Lung (tissue), 12 donors: Measurements from ENCODE around the gene FAM83F. TPM values are rescaled to one million over a fixed set of nuclear protein-coding genes. Genes with fewer than 3 reads are reported as not detected.
"Not testable (repeated sequence)": the region's sequence is repeated elsewhere in the genome, so short reads cannot be mapped to it uniquely, and the experiment has no call there.

Source experiments
- ATAC-seq: fragments of 200-7000 bp; cut with Tn5 transposase; one replicate; pipeline ENCODE4 v1.9.1; 2020; ENCODE audit warnings: moderate number of reproducible peaks; ENCODE audit not compliant: insufficient read depth, low FRiP score
- DNase-seq, 3 donors: peaks; one replicate each; pipeline ENCODE4 v3.0.0-alpha.2; 2013 to 2017
- H3K27ac ChIP-seq, 2 donors: one replicate each; pipeline ENCODE4 v1.5.1; 2013; ENCODE audit warnings: mild to moderate bottlenecking in 2 of 2, moderate library complexity in 2 of 2, control low read depth in 1 of 2, inconsistent platforms in 1 of 2, low read depth in 1 of 2, low read length in 1 of 2
- H3K27me3 ChIP-seq, 3 donors: one replicate each; pipeline ENCODE4 v1.5.1; 2013; ENCODE audit warnings: low read length in 2 of 3; ENCODE audit not compliant: control insufficient read depth in 3 of 3, insufficient read depth in 3 of 3
- H3K36me3 ChIP-seq, 4 donors: one replicate each; pipeline ENCODE4 v1.5.1; 2013; ENCODE audit warnings: low read length in 4 of 4, mild to moderate bottlenecking in 1 of 4, moderate library complexity in 1 of 4; ENCODE audit not compliant: control insufficient read depth in 4 of 4, insufficient read depth in 4 of 4
- H3K4me1 ChIP-seq, 5 donors: one replicate each; pipeline ENCODE4 v1.5.1; 2013; ENCODE audit warnings: low read length in 5 of 5, mild to moderate bottlenecking in 2 of 5, moderate library complexity in 1 of 5; ENCODE audit not compliant: control insufficient read depth in 5 of 5, insufficient read depth in 5 of 5
- H3K4me3 ChIP-seq: one replicate; pipeline ENCODE4 v1.5.1; 2013; ENCODE audit warnings: mild to moderate bottlenecking, control low read depth, moderate library complexity
- H3K9ac ChIP-seq, 2 donors: one replicate each; pipeline ENCODE4 v1.5.1; 2013; ENCODE audit warnings: low read length in 2 of 2, control low read depth in 1 of 2; ENCODE audit not compliant: insufficient read depth in 1 of 2
- H3K9me3 ChIP-seq, 4 donors: one replicate each; pipeline ENCODE4 v1.5.1; 2013; ENCODE audit warnings: low read length in 3 of 4, mild to moderate bottlenecking in 1 of 4, moderate library complexity in 1 of 4; ENCODE audit not compliant: control insufficient read depth in 4 of 4, insufficient read depth in 3 of 4
- WGBS, 2 donors: extraction: QIAGEN DNeasy Blood & Tissue Kit; methylation state at CpG; one replicate each; pipeline ENCODE4 v1.1.7; 2013; 5-methylcytosine and 5-hydroxymethylcytosine counted together
- polyA plus RNA-seq, 2 donors: library from polyadenylated mRNA; stranded (reverse); fragments of 200-250 nt; gene quantifications; one replicate each; pipeline ENCODE4 v1.2.1, GENCODE V29; 2013
- total RNA-seq, 2 donors: library from RNA; depleted of rRNA in 1 of 2; stranded (reverse); fragments of >200 nt in 1 of 2; gene quantifications; one replicate each; pipeline ENCODE4 v1.2.1, GENCODE V29; 2014 to 2021
- TF ChIP-seq, protein P1 (sequence below): IDR thresholded peaks from 2 replicates; pipeline ENCODE4 v1.5.1; 2012; ENCODE audit warnings: mild to moderate bottlenecking; ENCODE audit errors: control extremely low read depth, extremely low read depth
- donor health status: control.
- donor health status: control.
- donor health status: Bipolar disorder and iron deficiency.
- donor health status: healthy.
- donor health status: DM: yes; HTN: yes; CAD: no.

The FAM83F gene
- total and polyA plus RNA-seq, 4 donors = 0.53 to 3.0 (median 0.94) TPM

DNA sequence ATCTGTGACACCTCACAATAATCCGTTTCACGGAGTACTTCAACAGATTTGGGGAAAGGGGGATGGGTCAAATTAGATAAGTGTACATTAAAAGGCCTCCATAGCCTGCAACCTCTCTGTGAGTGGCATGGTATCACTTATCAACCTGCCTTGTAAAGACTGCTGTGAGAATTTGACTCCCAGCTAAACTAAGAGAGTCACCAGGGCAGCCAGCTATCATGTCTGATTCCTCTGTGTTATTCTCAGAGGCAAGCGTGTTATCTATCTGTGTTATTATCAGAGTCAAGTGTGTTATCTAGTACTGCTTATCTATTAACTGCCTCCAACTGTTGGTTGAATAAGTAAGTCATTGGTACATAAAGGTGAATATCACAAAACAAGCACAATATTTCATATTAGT, 4.1 kb upstream of the FAM83F start:
- WGBS, 2 donors = 90 to 91% methylated on average over 3 of the region's 3 CpGs

DNA sequence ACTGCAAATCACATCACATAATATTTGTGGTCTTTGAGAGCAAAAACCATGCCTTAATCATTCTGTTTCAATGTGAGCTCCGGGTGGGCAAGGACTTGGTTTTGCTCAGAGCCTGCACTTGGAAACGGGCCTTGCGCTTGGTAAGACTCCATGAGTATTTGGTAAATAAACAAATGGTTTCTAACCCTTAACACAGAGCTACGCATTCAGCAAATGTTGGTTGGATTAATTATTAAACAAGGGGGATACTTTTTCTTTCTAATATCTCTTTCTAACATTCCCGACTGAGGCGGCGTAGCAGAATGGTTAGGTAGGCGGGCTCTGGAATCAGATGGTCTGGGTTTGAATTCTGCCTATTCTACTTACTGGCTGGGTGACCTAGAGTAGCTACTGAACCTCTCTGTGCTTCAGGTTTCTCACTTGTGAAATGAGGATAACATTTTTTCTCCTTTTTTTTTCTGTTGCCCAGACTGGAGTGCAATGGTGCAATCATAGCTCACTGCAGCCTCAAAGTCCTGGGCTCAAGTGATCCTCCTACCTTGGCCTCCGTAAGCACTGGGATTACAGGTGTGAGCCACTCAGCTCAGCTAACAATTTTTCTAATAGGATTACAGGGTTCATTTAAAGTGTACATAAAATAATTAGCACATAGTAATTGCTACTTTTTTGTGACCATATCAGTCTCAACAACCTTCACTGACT, 3.4 kb upstream of the FAM83F start:
- no peaks in the 10 kb centered on the region for H3K36me3 ChIP-seq
- H3K4me3 ChIP-seq = no peak overlapping the region
- H3K27ac ChIP-seq = no peak overlapping the region
- TF ChIP-seq, protein P1, sequence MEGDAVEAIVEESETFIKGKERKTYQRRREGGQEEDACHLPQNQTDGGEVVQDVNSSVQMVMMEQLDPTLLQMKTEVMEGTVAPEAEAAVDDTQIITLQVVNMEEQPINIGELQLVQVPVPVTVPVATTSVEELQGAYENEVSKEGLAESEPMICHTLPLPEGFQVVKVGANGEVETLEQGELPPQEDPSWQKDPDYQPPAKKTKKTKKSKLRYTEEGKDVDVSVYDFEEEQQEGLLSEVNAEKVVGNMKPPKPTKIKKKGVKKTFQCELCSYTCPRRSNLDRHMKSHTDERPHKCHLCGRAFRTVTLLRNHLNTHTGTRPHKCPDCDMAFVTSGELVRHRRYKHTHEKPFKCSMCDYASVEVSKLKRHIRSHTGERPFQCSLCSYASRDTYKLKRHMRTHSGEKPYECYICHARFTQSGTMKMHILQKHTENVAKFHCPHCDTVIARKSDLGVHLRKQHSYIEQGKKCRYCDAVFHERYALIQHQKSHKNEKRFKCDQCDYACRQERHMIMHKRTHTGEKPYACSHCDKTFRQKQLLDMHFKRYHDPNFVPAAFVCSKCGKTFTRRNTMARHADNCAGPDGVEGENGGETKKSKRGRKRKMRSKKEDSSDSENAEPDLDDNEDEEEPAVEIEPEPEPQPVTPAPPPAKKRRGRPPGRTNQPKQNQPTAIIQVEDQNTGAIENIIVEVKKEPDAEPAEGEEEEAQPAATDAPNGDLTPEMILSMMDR = no peak
- ATAC-seq (no peak), DNase-seq (no peak)
- no peaks in the 10 kb centered on the region for H3K9me3 ChIP-seq
- 80 to 83% methylated on average over 9 of the region's 9 CpGs for WGBS, 2 donors
- H3K27me3 ChIP-seq = peaks cover 0 to 70% (median 36%) of the 10 kb centered on the region in 3 donors
- H3K4me1 ChIP-seq = peaks cover 0 to 6% (median 0%) of the 10 kb centered on the region in 5 donors
- H3K9ac ChIP-seq = no peak overlapping the region

More for the DNA sequence above, 4.1 kb upstream of the FAM83F start:
- Histone ChIP-seq H3K27me3 (peaks cover 0 to 65% (median 34%) of the 10 kb centered on the region in 3 donors), H3K4me3 (no peak overlapping the region), H3K4me1 (peaks cover 0 to 6% (median 0%) of the 10 kb centered on the region in 5 donors), H3K9ac (no peak overlapping the region), H3K36me3 (no peaks in the 10 kb centered on the region), H3K9me3 (no peaks in the 10 kb centered on the region), H3K27ac (no peak overlapping the region)
- TF ChIP-seq, protein P1 = no peak
- DNase-seq (no peak), ATAC-seq (no peak)

DNA sequence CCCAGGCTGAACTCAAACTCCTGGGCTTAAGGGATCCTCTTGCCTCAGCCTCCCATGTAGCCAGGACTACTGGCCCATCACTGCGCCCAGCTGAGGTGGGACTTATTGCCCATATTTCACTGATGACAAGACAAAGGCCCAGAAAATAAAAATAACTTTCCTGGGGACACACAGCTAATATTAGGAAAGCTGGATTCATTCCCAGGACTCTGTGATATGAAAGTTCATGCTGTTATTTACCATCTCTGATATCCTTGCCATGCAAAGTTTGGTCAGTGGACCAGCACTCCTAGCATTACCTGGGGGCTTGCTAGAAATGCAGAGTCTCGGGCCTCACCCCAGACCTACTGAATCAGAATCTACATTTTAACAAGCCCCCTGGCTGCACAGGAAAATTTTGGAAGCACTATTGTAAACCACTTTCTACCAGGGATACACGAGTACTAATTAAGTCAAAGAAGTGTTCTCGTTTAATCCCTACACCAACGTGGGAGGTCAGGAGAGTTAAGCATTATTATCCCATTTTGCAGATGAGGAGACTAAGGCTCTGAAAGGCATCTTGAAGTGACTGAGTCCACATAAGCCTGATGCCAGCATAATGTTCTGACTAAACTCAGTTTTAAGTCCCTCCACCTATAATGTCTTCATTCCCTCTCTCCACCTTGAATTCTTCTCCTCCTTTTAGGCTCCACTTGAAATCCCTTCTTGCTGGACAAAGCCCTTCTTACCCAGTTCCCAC, 2.5 kb upstream of the FAM83F start:
- H3K4me3 ChIP-seq = no peak overlapping the region
- H3K27me3 ChIP-seq = peaks cover 0 to 66% (median 36%) of the 10 kb centered on the region in 3 donors
- H3K27ac ChIP-seq = no peak overlapping the region
- DNase-seq = no peak
- no peaks in the 10 kb centered on the region for H3K36me3 ChIP-seq
- 86 to 90% methylated on average over 5 of the region's 5 CpGs for WGBS, 2 donors
- TF ChIP-seq, protein P1 = no peak
- H3K9me3 ChIP-seq = no peaks in the 10 kb centered on the region
- no peak overlapping the region for H3K9ac ChIP-seq
- H3K4me1 ChIP-seq = peaks cover 0 to 6% (median 0%) of the 10 kb centered on the region in 5 donors
- no peak for ATAC-seq

DNA sequence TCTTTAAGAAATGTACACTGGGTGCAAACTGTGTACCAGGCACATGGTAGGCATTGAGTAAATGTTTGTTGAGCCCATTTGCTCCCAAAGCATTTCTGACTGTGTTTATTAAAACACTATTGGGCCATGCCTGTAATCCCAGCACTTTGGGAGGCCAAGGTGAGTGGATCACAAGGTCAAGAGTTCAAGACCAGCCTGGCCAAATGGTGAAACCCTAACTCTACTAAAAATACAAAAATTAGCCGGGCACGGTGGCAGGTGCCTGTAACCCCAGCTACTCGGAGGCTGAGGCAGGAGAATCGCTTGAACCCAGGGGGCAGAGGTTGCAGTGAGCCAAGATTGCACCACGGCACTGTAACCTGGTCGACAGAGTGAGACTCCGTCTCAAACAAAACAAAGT, 1.9 kb upstream of the FAM83F start:
- not testable (repeated sequence) for H3K27ac ChIP-seq, ATAC-seq, H3K36me3 ChIP-seq, H3K9ac ChIP-seq, DNase-seq, H3K4me1 ChIP-seq, H3K4me3 ChIP-seq, H3K9me3 ChIP-seq
- peaks cover 0 to 65% (median 36%) of the 10 kb centered on the region in 3 donors for H3K27me3 ChIP-seq
- 85 to 87% methylated on average over 7 of the region's 7 CpGs for WGBS, 2 donors
